SU-DHL-6 (cell line): ENCODE data around the gene RPS28.
"Not testable (repeated sequence)": the region's sequence is repeated elsewhere in the genome, so short reads cannot be mapped to it uniquely, and the experiment has no call there.

ENCODE experiments used
- H2AFZ ChIP-seq: fragments of 200-600 bp; sonication (generic); 2 replicates; pipeline ENCODE4 v1.6.1; 2014; ENCODE audit warnings: low read depth, mild to moderate bottlenecking, moderate library complexity, mixed read lengths, antibody characterized with exemption, low read length; ENCODE audit not compliant: severe bottlenecking
- H3F3A ChIP-seq: fragments of 200-600 bp; shearing (Covaris generic); 2 replicates; pipeline ENCODE4 v1.6.0; 2016; ENCODE audit warnings: antibody characterized with exemption, mild to moderate bottlenecking; ENCODE audit not compliant: insufficient read depth
- H3K27ac ChIP-seq: fragments of 200-600 bp; sonication (generic); 2 replicates; pipeline ENCODE4 v1.5.1; 2016; ENCODE audit warnings: low read depth, mild to moderate bottlenecking, low read length, moderate library complexity, mixed read lengths
- H3K27me3 ChIP-seq: fragments of 200-600 bp; sonication (generic), shearing (Covaris generic); 2 replicates; pipeline ENCODE4 v1.6.0; 2014; ENCODE audit warnings: mild to moderate bottlenecking, low read length
- H3K36me3 ChIP-seq: fragments of 200-600 bp; sonication (generic); 2 replicates; pipeline ENCODE4 v1.6.1; 2014; ENCODE audit warnings: mild to moderate bottlenecking, low read length, mixed read lengths
- H3K4me2 ChIP-seq: fragments of 300-600, 200-600 bp; shearing (Covaris generic), sonication (generic); 2 replicates; pipeline ENCODE4 v1.6.0; 2014; ENCODE audit warnings: low read length, low read depth, mild to moderate bottlenecking; ENCODE audit not compliant: poor library complexity, severe bottlenecking
- H3K4me3 ChIP-seq: fragments of 200-600 bp; sonication (generic); 2 replicates; pipeline ENCODE4 v1.5.1; 2014; ENCODE audit warnings: antibody characterized with exemption, low read length, mild to moderate bottlenecking, mixed read lengths; ENCODE audit not compliant: insufficient read depth, poor library complexity, severe bottlenecking
- H3K79me2 ChIP-seq: fragments of 200-600 bp; sonication (generic); 2 replicates; pipeline ENCODE4 v1.6.1; 2014; ENCODE audit warnings: mild to moderate bottlenecking, low read length, moderate library complexity; ENCODE audit not compliant: insufficient read depth
- H3K9ac ChIP-seq: fragments of 200-600 bp; sonication (generic); 2 replicates; pipeline ENCODE4 v1.7.0; 2014; ENCODE audit warnings: mild to moderate bottlenecking, low read length
- H3K9me2 ChIP-seq: fragments of 200-600 bp; sonication (generic); replicated peaks from 2 replicates; pipeline ENCODE4 v1.6.1; 2014; ENCODE audit warnings: low read length; ENCODE audit not compliant: insufficient read depth
- H3K9me3 ChIP-seq: fragments of 200-600 bp; sonication (generic); 2 replicates; pipeline ENCODE4 v1.6.1; 2014; ENCODE audit warnings: low read length, mixed read lengths; ENCODE audit not compliant: insufficient read depth
- H4K20me1 ChIP-seq: fragments of 200-600 bp; sonication (generic); 2 replicates; pipeline ENCODE4 v1.6.1; 2014; ENCODE audit warnings: low read depth, mild to moderate bottlenecking, antibody characterized with exemption, low read length, moderate library complexity, mixed read lengths
- CTCF ChIP-seq: fragments of 200-600 bp; sonication (generic); IDR thresholded peaks from one replicate; pipeline ENCODE4 v1.5.1; 2017; ENCODE audit warnings: antibody characterized with exemption, mild to moderate bottlenecking, low read length, moderate library complexity; ENCODE audit not compliant: insufficient read depth, poor library complexity, severe bottlenecking
- EZH2phosphoT487 ChIP-seq: fragments of 200-600 bp; sonication (generic), shearing (Covaris generic); conservative IDR thresholded peaks from 2 replicates; pipeline ENCODE4 v1.6.1; 2018; ENCODE audit warnings: mild to moderate bottlenecking, antibody characterized with exemption, low read length, moderate library complexity, mixed read lengths

RPS28 gene

DNA sequence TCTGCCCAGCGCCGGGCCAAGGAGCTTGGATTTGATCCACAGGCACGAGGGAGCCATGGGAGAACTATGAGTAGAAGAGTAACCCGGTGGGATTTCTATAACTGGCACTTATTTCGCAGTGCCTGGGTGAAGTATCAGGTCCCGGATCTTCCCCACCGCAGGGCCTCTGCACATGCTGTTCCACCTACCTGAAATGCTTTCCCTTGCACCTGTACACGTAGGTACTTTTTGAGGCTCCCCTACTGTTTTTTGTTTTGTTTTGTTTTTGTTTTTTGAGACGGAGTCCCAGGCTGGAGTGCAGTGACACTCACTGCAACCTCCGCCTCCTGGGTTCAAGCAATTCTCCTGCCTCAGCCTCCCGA is 22.2 kb downstream of the RPS28 start:
- no peaks in the 10 kb centered on the region for H3K79me2 ChIP-seq
- H2AFZ ChIP-seq: peak overlapping the region; percentile 35
- H3K4me3 ChIP-seq: no peak overlapping the region
- no peaks in the 10 kb centered on the region for H3F3A ChIP-seq
- no peaks in the 10 kb centered on the region for H3K36me3 ChIP-seq
- no peak for TF ChIP-seq CTCF
- no peak for TF ChIP-seq EZH2phosphoT487
- no peak overlapping the region for H3K27ac ChIP-seq
- H4K20me1 ChIP-seq: no peaks in the 10 kb centered on the region
- H3K27me3 ChIP-seq: no peaks in the 10 kb centered on the region
- no peaks in the 10 kb centered on the region for H3K9me3 ChIP-seq
- peak overlapping the region; percentile 37 for H3K4me2 ChIP-seq
- H3K9me2 ChIP-seq: no peaks in the 10 kb centered on the region
- H3K9ac ChIP-seq: no peak overlapping the region

- H3K9ac ChIP-seq, H3K9me3 ChIP-seq, H3K79me2 ChIP-seq, H3K4me3 ChIP-seq, H3K27ac ChIP-seq, H4K20me1 ChIP-seq, H3K9me2 ChIP-seq, H3K4me2 ChIP-seq, H3K27me3 ChIP-seq, H3F3A ChIP-seq, H2AFZ ChIP-seq, H3K36me3 ChIP-seq: not testable (repeated sequence)
Observed at GRCh38 chr19:8349629-8350372, 28.5 kb downstream of the RPS28 start.

DNA sequence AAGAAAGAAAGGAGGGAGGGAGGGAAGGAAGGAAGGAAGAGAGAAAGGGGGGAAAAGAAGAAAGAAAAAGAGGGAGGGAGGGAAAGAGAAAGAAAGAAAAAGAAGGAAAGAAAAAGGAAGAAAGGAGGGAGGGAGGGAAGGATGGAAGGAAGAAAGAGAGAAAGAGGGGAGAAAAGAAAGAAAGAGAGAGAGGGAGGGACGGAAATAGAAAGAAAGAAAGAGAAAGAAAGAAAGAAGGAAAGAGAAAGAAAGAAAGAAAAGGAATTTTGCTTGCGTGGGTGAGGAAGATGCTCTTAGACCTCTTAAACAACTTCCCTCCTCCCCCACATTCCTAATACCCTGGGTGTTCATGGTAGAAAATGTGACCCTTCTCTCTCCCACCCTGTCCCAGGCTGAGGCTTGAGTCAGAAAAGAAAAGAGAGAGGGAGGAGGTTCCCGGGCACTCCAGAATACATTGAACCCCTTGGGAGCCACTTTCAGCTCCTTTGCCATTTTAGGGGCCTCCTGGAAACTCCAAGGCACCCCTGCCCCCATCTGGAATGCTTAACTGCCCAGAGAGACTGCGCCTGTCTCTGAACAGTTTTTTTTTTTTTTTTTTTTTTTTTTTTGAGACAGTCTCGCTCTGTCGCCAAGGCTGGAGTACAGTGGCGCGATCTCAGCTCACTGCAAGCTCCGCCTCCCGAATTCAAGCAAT is 31.0 kb downstream of the RPS28 start:
- Histone ChIP-seq H3K27me3 (no peaks in the 10 kb centered on the region), H3K4me3 (no peak overlapping the region), H3K4me2 (no peak overlapping the region), H3K9me2 (no peaks in the 10 kb centered on the region), H4K20me1 (no peaks in the 10 kb centered on the region), H3K9me3 (no peaks in the 10 kb centered on the region), H3K9ac (no peak overlapping the region), H3K27ac (no peak overlapping the region), H3F3A (no peaks in the 10 kb centered on the region), H3K36me3 (no peaks in the 10 kb centered on the region), H3K79me2 (no peaks in the 10 kb centered on the region), H2AFZ (no peak overlapping the region)
- no peak for TF ChIP-seq CTCF
- no peak for TF ChIP-seq EZH2phosphoT487

DNA sequence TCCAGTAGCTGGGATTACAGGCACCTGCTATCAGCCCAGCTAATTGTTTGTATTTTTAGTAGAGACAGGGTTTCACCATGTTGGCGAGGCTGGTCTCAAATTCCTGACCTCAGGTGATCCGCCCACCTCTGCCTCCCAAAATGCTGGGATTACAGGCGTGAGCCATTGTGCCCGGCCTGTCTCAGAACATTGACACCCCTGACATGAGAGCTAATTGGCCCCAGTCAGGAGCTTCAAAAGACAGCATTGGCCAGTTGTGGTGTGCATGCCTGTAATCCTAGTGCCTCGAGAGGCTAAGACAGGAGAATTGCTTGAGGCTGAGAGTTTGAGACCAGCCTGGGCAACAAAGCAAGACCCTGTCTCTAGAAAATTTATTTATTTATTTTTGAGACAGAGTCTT is 31.5 kb downstream of the RPS28 start:
- H3K4me3 ChIP-seq, H3K36me3 ChIP-seq, H4K20me1 ChIP-seq, H3K9me3 ChIP-seq, H3K79me2 ChIP-seq, H3K27me3 ChIP-seq, H3K4me2 ChIP-seq, H2AFZ ChIP-seq, H3K9me2 ChIP-seq, H3K27ac ChIP-seq, H3K9ac ChIP-seq, H3F3A ChIP-seq: not testable (repeated sequence)
